ENCODE results near the gene UCKL1.

The UCKL1 gene

DNA sequence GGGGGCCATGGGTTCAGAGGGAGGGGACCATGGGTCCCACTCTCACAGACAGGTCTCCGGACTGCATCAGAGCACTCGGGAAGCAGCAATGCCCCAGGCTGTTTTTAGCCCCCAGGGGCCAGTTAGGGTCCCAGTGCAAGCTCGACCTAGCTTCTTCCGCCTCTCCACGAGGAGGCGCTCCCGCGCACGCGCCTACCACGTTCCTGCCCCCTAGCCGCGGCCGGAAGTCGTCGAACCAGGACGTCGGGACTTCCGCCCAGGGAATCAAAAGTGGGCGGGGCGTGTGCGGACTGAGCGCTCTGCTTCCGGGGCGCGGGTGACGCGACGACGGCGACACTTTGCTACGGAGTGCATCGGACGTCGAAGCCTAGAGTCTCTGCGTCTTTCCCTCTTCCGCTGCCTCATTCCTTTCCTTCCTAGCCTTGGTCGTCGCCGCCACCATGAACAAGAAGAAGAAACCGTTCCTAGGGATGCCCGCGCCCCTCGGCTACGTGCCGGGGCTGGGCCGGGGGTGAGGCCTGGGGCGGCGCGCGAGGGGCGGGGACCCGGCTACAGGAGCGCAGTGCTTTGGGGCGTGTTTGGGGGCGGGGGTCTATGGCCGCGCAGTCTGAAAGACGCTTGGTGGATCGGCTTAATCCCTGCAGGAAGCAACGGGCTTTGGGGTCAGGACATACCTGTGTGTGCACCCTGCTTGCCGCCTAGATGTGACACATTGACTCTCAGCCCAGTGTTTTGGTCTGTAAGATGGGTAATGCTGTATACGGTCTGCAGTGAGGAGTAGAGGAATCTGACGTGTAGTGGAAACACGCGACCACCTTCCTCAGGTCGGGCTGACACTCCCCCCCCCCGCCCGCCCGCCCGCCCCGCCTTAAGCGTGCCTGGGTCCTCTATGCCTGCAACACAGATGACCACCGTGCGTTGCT lies 24.9 kb upstream of the UCKL1 start, which contains the start of gene PRPF6:
TSS of gene PRPF6 (plus strand) at position 327 of the 923 bp plus-strand sequence. CDS start at position 441, 114 bp downstream.
- peak; percentile 99 for DNase-seq (ENCODE audit: low spot score)
- TF ChIP-seq, protein P1, sequence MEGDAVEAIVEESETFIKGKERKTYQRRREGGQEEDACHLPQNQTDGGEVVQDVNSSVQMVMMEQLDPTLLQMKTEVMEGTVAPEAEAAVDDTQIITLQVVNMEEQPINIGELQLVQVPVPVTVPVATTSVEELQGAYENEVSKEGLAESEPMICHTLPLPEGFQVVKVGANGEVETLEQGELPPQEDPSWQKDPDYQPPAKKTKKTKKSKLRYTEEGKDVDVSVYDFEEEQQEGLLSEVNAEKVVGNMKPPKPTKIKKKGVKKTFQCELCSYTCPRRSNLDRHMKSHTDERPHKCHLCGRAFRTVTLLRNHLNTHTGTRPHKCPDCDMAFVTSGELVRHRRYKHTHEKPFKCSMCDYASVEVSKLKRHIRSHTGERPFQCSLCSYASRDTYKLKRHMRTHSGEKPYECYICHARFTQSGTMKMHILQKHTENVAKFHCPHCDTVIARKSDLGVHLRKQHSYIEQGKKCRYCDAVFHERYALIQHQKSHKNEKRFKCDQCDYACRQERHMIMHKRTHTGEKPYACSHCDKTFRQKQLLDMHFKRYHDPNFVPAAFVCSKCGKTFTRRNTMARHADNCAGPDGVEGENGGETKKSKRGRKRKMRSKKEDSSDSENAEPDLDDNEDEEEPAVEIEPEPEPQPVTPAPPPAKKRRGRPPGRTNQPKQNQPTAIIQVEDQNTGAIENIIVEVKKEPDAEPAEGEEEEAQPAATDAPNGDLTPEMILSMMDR (IDR thresholded peaks at IDR 0.05; ENCODE audit: extremely low read depth, missing control alignments) = peak; percentile 71

DNA sequence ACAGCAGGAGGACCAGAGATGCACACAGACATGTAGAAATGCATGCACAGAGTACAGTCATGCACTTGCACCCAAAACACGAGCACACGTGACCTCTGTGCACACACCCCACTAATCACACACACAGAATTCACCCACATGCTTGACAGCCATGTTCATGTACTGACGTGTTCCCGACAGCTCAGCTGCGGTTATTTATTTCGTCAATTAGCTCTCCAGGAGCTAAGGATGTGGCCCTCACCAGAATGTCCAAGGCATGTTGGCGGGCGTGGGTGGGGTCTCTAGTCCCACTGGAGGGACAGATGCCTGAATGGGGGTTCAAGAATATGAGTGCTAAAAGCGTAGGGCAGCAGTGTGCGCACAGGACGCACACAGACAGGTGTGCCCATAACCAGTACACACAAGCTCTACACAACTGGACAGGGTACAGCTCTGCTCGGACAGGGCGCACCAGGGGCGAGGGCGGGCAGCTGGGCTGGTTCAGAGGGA lies 24.1 kb upstream of the UCKL1 start:
- TF ChIP-seq, protein P1 (IDR thresholded peaks at IDR 0.05; ENCODE audit: extremely low read depth, missing control alignments) = no peak
- no peak for DNase-seq (ENCODE audit: low spot score)

DNA sequence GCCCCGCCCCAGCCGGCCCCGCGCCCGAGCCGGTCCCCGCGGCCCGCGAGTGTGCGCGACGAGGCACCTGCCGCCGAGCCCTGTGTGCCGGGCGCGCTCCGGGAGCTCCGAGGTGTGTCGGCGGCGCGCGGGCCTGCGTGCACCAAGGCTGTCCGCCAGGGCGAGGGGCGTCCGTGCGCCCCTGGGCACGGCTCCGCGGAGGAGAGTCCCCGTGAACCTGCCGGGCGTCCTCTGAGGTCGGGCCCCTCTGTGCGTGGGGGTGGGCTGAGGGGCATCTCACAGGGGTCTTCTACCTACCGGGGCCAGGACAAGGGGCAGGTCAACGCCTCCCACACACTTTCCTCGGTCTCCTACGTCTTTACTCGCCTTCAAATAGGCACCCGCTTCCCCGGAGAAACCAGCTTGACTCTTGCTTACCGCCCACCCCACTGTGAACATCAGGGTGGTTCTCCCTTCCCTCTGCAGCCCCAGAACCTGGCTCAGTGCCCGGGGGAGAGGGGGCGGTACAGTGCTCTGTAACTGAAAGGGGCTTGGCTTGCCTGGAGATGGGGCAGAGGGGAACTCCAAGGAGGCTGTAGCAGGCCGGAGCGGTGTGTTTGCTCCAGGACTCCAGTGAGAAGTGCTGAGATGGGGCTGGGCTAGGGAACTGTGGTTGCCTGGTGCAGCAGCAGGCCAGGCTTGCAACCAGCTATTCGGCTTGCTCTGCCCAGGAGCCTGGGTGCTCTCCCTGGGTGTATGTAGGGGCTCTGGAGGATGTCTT lies 23.5 kb upstream of the UCKL1 start, which contains the start of gene SAMD10:
TSS of gene SAMD10 (minus strand) at position 86 of the 760 bp plus-strand sequence. CDS start 175 bp downstream, outside the sequence.
- DNase-seq (ENCODE audit: low spot score) = peak; percentile 88
- TF ChIP-seq, protein P1 (IDR thresholded peaks at IDR 0.05; ENCODE audit: extremely low read depth, missing control alignments) = no peak

DNA sequence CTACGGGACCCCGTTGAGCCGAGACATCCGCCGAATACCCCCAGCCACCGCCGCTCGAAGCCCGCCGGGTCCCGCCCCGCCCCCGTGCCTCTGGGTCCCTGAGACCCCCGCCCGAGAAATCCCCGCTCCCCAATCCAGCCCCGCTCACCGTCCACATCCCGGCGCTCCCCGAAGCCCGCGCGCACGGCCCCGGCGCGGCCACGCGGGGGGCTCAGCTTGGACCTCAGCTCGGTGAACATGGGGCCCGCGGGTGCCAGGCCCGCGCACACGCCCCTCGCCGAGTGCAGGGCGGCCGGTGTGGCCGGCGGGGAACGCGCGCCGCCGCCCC lies 23.0 kb upstream of the UCKL1 start:
- TF ChIP-seq, protein P1 (IDR thresholded peaks at IDR 0.05; ENCODE audit: extremely low read depth, missing control alignments) = no peak
- no peak for DNase-seq (ENCODE audit: low spot score)

DNA sequence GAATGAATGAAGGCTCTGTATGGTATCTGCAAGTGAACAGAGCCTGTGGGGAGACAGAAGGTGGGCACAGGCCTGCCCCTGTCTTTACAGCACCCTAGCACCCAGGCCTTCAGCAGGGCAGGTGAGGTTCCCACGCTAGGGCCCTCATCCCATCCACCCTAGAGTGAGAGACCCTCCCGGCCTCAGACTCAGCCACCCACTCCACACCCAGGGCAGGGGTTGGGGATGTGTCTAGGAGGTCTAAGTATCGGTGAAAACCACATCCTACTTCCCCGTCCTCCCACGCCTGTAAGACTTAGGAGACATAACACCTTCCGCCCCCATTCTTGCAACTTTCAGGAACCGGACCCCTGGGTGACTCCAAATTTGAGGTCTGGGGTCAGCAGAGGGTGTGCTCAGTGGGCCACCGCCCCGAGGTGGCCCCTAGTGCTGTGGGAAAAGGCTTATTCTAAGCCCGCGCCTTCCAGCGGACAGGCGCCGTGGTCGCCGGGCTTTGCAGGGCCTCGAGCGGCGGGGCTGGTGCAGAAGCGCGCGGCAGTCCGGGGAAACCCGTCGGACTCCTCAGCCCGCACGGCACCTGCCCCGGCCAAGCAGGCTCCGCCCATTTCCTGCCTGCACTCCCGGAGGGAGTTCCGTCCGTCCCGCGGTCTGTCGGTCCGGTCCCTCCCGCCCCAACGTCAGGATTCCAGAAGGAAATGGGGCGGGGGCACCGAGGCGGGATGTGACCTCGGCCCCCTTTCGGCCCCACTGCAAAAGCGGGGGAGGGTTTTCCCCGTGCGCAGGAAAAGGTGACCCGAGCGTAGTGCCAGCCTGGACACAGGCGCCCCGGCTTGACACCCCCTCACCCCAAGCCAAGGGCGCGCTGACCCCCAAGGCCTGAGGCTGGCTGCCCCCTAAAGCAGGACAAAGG lies 22.4 kb upstream of the UCKL1 start:
- peak; percentile 86 for DNase-seq (ENCODE audit: low spot score)
- TF ChIP-seq, protein P1 (IDR thresholded peaks at IDR 0.05; ENCODE audit: extremely low read depth, missing control alignments) = no peak

DNA sequence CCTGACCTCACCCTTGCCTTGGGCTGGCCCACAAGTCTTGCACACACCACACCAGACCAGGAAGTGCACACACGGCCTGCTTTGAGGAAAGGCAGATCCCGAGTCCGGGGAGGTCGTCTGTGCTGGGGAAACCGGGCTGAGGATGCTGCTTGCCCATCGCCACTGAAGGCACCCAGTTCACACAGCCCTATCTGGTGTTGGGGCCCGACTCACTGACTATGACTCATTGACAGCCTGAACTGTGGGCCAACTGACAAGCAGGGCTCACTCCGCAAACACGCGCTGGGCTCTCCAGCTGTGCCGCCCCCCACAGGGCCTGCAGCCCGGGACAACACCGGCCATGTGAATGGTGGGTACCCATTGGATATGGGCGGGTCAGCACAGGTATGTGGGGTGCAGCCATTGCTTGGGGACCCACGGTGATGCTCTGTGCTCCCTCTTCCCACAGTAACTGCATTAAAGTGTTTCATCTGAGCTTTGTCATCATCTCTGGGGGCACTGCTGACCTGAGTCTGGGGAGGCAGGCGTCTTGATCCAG lies 21.6 kb upstream of the UCKL1 start:
- TF ChIP-seq, protein P1 (IDR thresholded peaks at IDR 0.05; ENCODE audit: extremely low read depth, missing control alignments) = no peak

More for the DNA sequence above, 21.6 kb upstream of the UCKL1 start:
- no peak for DNase-seq (ENCODE audit: low spot score)

Measured in GM20000 (cell line).